T-helper 2 cell treated with Interferon-gamma antibody and Interleukin-4, amounts not matched to agents 100 ng/mL and 5 ng/mL, for 36 hours (primary cell): ENCODE results near the gene IQSEC1. TPM values are rescaled to one million over a fixed set of nuclear protein-coding genes. Genes with fewer than 3 reads are reported as not detected.

Experiments used
- intact Hi-C: fragments of 100-400 bp; cut with micrococcal nuclease; formaldehyde crosslinking; loops from one replicate; pipeline ENCODE4 v1.15.1; 2023
- total RNA-seq: library from RNA; stranded (reverse); gene quantifications from 2 replicates; pipeline ENCODE4 v1.2.3, GENCODE V29; 2022

The IQSEC1 gene
- total RNA-seq, 1 donor from 2014 or later = 50.3 TPM

DNA sequence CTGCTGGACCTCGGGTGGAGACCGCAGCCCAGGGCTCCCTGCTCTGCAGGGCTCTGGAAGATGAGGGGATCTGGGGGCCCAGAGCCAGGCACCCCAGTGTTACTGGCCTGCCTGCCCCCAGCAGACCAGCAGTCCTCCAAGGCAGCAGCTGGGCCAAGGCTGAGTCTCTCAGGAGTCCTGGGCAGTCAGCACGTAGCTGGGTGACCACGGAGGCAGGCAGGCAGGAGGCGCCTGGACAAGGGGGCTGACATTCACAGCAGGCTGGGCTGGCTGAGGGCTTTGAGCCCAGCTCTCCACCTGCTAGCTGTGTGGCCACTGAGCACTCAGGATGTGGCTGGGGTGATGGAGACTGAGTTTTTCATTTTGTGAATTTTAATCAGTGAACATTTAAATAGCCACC is 67.9 kb downstream of the IQSEC1 start:
- intact Hi-C loops = no loop called here

DNA sequence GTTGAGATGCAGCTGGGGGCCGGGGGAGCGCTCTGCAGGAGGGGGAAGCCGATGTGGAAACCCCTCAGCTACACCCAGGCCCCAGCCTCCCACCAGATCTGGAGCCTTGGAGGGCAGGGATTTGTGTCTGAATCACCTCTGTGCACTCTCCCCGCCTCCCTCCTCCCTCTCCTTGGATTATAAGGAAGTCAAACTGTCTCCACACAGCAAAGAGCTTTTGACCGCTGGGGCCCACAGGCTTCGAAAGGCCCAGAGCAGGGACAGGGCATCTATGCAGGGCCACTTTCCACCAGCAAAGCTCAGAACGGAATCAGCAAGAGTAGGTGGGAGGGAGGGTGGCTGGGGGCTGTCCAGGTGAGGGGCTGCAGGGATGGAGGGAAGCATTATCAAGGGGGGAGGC is 68.9 kb downstream of the IQSEC1 start:
- intact Hi-C loops = no loop called here

DNA sequence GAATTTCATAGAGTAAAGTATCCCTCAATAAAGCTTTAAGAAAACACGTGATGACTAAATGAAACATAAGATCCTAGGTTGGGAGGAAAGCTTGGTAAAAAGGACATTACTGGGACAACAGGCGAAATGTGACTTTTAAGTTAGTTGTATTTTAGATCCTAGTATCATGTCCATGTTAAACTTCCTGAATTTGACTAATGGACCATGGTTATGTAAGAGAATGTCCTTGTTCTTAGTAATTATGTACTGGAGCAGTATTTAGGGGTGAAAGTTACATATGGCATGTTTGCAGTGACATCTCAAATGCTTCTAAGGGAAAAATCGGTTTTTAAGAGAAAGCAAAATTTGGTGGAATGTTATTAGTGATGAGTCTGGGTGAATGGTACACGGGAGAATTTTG is 69.6 kb downstream of the IQSEC1 start:
- intact Hi-C loops = no loop called here

DNA sequence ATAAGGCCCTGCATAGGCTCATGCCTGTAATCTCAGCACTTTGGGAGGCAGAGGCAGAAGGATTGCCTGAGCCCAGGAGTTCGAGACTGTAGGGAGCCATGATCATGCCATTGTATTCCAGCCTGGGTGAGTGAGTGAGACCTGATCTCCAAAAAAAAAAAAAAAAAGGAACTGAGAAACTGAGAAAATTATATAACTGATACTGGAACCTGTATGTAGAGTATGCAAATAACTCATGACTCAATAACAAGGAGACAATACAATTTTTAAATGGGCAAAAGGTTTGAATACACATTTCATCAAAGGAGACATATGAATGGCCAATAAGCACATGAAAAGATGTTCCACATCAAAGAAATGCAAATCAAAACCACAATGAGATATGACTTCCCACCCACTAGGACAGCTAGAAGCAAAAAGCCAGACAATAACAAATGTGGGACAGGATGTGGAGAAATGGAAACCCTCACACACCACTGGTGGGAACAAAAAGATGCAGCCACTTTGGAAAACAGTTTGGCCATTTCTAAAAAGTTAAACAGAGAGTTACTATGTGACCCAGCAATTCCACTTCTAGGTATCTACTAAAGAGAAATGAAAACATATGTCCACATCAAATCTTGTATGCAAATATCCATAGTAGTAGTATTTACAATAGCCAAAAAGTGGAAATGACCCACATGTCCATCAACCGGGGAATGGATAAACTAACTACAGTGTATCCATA is 70.7 kb downstream of the IQSEC1 start:
- intact Hi-C loops = loop anchor here (1.0 kb wide), 1 partner anchor 9 kb away; no protein-coding TSS in a partner anchor

DNA sequence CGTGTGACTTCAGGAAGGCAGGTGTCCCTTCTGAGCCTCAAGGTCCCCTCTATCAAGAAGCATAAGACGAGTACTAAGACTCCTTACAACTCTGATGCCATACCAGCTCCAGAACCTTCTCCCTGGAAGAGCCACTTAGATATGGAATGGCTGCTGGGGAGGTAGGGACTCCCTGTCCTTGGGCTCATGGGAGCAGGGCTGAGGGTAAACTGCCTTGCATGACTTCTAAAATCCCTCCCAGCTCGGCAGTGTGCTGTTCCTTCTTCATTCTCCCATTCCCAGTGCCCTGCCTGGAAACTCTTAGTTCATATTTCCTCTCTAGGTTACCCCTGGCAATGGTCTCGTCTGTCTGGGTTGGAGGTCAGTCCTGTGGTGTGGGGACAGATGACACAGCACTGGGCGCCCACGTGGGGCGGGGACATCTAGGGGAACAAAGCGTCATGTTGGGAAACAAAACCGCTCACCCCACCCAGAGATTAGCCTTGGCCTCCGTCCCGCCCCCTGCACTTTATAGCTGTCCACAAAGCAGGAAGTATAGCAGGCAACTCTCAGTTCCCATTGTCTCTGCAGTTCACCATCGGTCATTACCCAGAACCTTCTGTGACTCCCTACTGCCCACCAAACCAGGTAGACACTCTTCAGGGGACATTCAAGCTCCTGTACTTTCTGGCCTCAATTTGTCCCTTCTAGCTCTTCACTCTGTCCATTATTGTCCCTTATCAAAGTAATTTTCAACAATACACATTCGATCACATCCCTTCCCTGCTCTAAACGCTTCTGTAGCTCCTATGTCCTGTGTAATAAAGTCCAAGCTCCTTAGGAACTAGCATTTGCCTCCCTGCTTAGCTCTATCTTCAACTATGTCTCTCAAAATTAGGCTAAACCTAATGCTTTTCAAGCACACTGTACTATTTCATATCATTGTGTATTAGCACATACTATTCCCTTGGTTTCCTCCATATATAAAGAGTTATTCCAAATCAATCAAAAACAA is 73.8 kb downstream of the IQSEC1 start:
- intact Hi-C loops = no loop called here

DNA sequence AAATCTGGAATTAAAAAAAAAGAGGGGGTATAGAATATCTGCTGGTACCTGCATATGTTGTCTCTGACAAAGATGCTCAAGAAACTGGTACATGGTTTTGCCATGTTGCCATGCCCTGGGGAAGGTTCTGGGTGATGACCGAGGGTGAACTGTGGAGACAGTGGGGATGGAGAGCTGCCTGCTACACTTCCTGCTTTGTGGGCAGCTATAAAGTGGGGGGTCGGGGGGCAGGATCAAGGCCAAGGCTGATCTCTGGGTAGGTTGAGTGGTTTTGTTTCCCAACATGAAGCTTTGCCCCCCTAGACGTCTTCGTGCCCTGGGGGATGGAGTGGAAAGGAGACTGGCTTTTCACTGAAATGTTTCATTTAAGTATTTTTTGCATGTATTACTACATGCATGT is 74.6 kb downstream of the IQSEC1 start:
- intact Hi-C loops = no loop called here

DNA sequence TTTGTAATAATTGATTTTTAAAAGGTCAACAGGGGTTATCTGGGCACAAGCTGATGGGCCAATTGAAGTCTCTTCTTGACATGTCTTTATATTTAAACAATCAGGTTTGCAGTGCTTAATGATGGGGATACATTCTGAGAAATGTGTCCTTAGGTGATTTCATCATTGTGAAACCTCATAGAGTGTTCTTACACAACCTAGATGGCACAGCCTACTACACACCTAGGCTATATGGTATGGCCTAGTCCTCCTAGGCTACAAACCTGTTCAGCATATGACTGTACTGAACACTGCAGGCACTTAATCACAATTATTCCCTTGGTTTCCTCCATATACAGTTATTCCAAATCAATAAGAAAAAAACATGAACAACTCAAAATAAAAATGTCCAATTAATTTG is 75.8 kb downstream of the IQSEC1 start:
- intact Hi-C loops = no loop called here

DNA sequence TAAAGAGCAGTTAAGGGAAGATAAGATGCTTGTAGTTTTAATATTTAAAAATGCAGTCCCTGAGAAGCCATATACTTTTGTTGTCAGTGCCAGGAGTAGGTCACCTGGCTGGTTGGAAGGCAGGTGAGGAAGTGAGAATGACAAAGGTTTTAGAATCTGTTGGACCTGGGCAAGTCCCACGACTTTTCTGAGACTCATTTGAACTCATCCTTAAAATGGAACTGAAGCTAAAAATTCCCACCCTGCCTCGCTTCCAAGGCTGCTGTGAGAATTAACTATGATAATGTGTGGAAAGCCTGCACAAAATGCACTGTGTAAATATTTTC is 77.1 kb downstream of the IQSEC1 start:
- intact Hi-C loops = no loop called here

DNA sequence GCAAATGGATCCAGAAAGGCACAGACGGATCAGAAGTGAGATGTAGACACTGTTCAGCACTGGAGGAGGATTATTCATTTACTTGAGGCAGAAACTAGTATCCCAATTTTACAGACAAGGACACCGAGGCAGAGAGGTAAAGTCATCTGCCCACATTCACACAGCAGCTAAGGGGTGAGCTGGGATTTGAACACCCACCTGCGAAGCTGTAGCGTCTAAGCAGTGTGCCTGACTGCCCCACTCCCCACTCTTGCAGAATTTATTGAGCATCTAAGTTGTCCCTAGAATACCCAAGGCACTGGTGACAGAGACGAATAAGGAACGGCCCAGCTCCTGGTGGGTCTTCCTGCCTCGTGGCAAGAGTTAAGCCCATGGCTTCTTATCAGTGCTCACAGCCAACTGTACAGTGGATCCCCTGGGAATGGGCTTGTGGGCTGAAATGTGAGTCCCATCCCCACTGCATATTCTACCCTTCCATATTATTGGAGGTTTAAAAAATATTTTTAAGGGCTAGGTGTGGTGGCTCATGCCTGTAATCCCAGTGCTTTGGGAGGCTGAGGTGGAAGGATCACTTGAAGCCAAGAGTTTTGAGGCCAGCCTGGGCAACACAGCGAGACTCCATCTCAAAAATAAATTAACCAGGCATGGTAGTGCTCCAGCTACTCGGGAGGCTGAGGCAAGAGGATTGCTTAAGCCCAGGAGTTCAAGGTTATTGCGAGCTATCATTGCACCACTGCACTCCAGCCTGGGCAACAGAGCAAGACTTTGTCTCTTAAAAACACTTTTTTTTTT is 77.6 kb downstream of the IQSEC1 start:
- intact Hi-C loops = loop anchor here (1.0 kb wide), 3 partner anchors 16 to 127 kb away; no protein-coding TSS in a partner anchor

DNA sequence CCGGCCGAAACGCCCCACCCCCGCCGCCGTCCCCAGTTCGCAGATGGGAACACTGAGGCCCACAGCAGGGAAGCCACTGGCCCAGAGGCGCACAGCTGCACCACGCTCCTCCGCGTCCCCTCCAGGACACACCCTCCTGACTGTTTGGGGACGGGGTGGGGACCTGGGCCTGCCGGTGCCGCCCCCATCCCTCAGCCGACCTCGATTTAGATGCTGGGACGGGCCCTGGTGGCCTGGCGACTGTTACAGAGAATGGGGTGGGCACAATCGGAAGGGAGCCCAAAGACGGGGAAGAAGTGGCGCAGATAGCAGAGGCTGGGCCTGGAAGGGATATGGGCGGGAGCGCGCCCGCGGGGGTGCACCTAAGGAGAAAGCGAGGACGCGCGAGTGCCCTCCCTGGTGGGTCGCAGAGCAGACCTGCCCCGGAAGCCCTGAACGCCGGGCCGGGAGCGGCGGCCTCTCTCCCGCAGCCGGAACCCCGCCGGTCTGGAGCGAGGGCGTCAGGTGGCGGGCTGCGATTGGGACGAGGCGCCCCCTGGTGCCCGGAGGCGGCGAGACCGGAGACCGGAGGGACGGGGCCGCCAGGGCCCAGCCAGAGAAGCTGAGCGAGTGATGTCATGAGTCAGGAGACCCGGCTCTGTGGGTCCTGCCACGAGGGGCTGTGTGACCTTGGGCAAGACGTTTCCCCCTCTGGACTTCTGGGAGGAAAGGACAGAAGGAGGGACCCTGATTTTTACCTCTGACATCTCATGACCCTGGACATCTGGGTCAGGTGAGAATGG is 78.4 kb downstream of the IQSEC1 start:
- intact Hi-C loops = loop anchor here (1.0 kb wide), 3 partner anchors 17 to 126 kb away; no protein-coding TSS in a partner anchor

DNA sequence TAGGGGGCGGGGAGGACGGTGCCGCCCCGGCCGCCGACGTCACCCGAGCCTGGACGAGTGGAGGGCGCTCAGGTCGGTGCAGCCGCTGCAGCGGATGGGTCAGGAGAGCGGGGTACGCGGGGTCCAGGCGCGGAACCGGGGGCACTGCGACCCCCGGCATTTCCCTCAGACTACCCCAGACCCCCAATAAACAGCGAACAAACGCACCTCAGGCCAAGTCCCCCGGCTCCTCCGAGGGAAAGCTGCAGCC is 78.9 kb downstream of the IQSEC1 start:
- intact Hi-C loops = no loop called here

DNA sequence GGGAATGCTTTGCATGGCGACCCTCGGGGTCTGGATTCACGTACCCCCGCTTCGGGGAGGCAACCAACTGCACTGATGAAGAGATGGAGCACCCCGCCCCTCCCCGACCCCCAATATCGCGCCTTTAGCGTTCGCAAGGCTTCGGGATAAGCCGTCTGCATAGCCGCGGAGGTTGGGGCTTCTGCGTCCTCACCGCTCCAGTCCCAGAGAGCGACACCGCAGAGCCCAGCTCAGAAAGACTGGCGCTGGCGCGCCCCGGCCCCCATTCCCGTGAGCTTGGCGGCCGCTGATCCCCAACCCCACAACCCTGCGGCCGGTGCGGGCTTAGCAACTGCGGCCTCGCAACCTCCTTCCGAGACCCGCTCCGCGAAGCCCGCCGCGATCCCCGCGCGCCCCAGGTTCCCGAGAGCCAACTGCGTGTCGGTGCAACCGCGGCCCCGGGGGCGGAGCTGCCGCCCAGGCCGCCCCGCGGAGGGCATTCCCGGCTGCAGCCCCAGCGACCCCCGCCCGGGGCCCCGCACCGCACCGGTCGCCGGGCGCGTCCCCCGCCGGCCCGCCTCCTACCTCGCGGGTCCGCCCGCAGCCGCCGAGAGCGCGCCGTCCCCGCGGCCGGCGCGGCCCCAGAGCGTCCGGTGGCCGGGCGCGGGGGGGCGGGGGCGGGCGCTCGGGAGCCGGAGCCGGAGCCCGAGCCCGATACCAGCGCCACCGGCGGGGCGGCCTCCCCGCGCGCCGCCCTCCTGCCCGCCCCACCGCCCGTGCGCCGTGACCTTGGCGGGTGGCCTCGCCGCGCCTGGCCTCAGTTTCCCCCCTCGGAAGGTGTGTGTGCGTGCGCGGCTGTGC is 79.5 kb downstream of the IQSEC1 start:
- intact Hi-C loops = no loop called here

DNA sequence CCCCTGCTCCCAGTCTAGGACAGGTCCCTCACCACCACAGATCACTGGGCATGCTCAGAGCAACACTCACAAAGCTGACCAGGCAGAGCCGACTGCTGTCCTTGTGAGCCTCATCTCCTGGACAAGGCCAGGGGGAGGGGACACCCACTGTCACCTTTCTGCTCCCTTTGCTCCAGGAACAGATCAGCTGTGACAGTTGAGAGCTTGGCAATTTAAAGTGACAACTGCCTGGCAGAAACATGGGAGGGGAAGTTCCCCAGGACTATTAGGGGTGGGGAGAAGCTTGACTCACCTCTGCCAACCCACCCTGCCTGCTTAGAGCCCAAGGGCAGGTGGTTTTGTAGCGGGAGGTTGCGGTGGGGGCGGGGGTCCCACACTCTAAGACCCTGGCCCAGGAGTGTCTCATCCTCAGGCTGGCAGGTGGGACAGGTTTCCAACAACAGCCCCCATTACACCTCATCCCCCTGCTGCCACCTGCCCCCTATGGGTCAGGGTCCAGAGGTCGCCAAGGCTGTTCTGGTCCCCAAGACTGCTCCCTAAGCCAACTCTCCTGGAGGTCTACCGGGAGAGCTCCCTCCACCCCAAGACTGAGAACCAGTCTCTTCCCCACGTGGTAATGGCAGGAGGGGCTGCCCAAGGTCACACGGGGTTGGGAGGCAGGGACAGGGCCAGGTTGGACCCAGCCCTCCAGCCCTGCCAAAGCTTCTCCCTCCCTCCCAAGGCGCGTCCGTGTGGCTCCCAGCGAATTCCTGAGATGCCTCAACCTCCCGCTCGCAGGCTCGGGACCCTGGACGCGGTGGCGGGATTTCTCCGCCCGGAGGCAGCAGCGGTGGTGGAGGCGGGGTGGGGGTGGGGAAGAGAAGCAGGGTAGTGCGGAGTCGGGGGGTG is 80.4 kb downstream of the IQSEC1 start:
- intact Hi-C loops = no loop called here

DNA sequence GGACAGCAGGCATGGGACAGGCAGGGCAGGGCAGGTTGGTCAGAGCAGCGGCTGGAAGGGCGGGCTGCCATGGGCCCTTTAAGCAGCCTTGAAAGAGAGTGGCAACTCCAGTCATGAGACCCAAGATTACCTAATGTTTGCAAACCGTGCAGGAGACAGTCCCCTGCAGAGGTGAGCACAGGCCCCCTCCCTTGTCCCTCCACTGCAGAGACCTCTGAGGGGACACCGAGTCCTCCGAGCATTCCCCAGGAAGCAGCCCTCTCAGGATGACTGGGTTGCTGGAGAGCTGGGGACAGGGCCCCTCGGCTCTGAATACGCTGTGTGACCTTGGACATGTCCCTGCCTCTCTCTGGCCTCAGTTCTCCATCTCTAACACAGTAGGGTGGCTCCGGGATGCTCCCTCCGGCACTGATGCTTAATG is 81.4 kb downstream of the IQSEC1 start:
- intact Hi-C loops = no loop called here

DNA sequence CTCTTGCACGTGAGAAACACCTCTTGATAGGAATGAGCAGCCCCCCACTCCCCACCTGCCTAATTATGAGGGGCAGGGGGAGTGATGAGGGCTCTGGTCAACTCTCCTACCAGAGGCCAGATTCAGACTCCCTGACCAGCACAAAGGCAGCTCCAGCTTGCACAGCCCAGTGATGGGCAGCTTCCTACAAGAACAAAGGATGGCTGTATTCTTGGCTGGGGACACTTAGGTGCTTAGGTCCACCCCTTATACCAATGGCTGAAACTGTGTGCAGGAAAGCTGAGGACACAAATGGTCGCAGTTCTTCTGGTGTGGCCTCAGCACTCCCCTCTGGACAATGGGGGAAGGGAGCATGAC is 81.8 kb downstream of the IQSEC1 start:
- intact Hi-C loops = no loop called here

DNA sequence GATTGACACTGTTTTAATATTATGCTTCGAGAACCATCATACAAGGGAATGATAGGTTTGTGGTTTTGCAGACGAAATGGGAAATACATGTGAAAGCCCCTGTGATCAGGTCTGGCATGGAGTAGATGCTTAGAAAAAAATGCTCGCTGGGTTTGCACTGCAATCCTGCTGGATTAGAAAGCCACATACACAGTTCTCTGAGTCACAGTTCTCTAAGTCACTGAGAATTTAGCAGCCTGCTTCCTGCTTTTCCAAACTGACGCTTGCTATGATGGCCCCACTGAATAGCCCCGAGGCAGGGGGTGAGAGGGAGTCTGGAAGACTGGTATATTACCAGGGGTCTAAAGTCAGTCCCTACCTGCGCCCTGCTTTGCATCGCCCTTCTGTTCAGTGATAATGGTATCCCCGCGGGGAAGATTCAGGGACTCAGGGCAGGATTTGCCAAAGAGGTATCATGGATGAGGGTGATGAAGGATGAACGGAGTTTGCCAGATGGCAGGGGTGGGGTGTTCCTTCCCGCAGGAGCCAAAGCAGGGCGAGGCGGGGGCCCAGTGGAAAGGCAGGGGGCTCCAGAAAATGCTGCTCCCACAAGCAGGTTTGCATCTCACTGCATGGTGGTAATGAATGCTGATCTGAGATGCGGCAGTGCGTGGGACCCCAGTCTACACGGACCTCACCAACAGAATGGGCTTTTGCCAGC is 82.3 kb downstream of the IQSEC1 start:
- intact Hi-C loops = no loop called here

DNA sequence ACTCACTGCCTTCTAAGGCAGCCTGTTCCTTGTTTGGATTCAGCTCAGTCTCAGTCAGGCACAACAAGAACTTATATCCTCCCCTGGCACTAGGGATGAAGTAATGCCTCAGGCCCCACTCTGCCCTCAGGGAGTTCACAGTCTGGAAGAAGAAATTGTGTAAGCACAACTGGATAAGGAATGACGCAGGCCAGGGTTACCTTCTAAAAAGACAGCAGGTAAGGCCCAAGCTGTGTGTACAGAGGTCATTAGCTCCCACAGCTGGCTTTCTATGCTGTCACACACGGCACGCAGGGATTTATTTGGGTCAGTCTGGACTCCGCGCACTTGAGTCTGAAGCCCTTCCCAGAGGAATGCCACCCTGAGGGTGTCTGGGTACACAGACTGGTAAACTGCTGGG is 82.9 kb downstream of the IQSEC1 start:
- intact Hi-C loops = no loop called here

DNA sequence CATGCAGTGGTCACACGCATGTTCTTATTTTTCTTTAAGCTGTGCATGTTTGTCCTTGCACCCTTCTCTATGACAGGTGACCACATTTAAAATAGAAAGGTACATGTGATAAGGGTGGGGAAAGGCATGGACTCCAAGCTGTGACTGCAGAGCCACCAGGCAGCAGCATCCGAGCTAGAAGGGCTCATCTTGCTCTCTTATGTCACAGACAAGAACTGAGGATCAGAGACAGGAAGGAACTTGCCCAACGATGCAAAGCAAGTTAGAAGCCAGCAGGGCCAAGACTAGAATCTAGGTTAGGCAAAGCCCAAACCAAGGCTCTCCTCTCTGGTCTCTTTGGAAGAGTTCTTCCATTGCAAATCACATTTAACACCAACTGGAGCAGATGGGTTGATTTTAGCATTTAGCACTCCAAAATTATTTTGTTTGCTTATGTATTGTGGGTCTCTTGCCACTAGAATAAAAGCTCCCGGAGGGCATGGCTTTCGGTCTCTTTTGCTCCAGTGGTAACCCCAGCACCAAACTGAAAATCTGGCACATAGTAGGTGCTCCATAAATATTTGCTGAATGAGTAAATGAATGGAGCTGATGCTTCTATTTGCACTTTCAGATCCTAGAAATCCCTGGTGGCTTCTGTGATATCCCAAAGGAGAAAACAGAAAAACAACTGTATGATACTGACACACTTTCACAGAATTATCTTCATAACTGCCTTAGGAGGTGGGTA is 84.3 kb downstream of the IQSEC1 start:
- intact Hi-C loops = no loop called here
